ENCODE measurements around the gene KDM6A.

DNA sequence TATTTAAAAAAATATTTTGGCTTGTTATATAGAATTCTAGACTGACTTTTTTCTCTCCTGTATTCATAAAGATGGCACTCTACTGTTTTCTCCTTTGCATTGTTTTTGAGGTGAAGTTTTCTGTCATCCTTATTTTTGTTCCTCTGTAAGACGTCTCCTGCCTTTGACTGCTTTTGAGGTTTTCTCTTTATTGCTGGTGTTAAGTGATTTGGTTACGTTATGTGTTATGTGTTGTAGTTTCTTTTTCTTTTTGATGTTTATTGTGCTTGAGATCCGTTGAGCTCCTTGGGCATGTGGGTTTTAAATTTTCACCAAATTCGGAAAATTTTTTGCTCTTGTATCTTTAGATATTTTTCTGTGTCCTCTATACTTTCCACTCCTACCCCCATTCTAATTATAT, 50.0 kb downstream of the KDM6A start:
- TF ChIP-seq REST (IDR thresholded peaks at IDR 0.05; ENCODE audit: low read depth), result no peak
- TF ChIP-seq RAD21 (IDR thresholded peaks at IDR 0.05; ENCODE audit: low read depth), result no peak
- TF ChIP-seq POLR2A (IDR thresholded peaks at IDR 0.05; ENCODE audit: borderline replicate concordance, extremely low read depth, insufficient read depth, insufficient read length), result no peak
- no peak for TF ChIP-seq CBX3 (IDR thresholded peaks at IDR 0.05; ENCODE audit: low read depth)

All from HCT116 (cell line).